ENCODE data around the gene TMEM203. TPM values are rescaled to one million over a fixed set of nuclear protein-coding genes. Genes with fewer than 3 reads are reported as not detected.
A peak's percentile ranks its signal among the peaks of the same experiment; 100 is the strongest.

The TMEM203 gene
- total and polyA plus RNA-seq, 2 of the 13 experiments (the other 11 are each of a cell fraction or from before 2014, with no cell fraction given) = 23.4 to 36.7 TPM

DNA sequence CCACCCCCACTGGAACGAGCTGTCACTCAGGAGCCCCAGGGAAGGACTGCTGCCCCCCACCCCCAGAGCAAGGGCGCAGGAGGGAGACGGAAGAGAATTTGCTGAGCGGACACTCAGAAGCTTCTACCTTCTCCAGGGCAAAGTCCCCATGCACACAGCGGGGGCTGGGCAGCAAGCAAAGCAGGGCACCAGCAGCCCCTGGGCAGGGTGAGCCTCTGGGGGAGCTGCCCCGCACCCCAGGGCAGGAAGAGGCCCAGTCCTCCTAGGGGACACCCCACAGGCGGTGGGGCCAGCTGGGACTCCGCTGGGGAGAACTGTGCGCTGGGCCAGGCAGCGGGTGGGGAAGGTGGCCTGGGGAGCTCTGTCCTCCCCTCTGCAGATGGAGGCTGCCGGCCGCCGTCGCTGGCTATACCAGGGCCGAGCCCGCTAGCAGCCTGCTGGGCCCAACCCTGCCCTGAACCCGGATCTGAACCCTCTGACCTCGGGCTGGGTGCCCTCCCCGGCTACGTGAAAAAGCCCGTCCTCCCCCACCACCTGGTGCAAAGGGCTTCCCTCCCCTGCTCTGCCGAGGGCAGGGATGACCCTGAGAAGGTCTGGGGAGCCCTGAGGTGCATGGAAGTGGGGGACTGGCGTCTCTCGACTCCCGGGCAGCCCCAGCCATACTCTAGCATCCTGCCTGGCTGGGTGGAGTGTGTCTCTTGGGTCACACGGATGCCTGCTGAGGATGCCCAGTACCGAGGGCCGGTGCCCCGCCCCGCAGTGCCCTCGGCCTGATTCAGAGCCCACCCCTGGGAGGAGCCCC is 24.7 kb upstream of the TMEM203 start (continued):
- TF ChIP-seq TIGD3 (CRISPR knock-in tag; IDR thresholded peaks at IDR 0.05; ENCODE audit: borderline replicate concordance) (no peak), ZNF124 (CRISPR knock-in tag; IDR thresholded peaks at IDR 0.05) (no peak), TEAD3 (CRISPR knock-in tag; optimal IDR thresholded peaks at IDR 0.05; ENCODE audit: borderline replicate concordance) (peak; percentile 22), KAT8 (CRISPR knock-in tag; IDR thresholded peaks at IDR 0.05) (peak; percentile 62), JARID2 (CRISPR knock-in tag; IDR thresholded peaks at IDR 0.05; ENCODE audit: insufficient replicate concordance) (no peak), ZNF282 (IDR thresholded peaks at IDR 0.05; ENCODE audit: partially characterized antibody) (no peak), ZNF468 (CRISPR knock-in tag; IDR thresholded peaks at IDR 0.05) (no peak), KDM3A (CRISPR knock-in tag; IDR thresholded peaks at IDR 0.05; ENCODE audit: low read depth) (no peak), RXRB (CRISPR knock-in tag; IDR thresholded peaks at IDR 0.05; ENCODE audit: borderline replicate concordance) (peak; percentile 7; the same call in 1 of the 2 replicates), ISL2 (CRISPR knock-in tag; IDR thresholded peaks at IDR 0.05) (peak; percentile 40), SIX1 (CRISPR knock-in tag; IDR thresholded peaks at IDR 0.05; ENCODE audit: borderline replicate concordance) (no peak; the same call in 1 of the 2 replicates), ZNF44 (CRISPR knock-in tag; IDR thresholded peaks at IDR 0.05) (0 out of 2 replicates have a peak, but pooled peaks have one; percentile 28), NFKB2 (CRISPR knock-in tag; IDR thresholded peaks at IDR 0.05; ENCODE audit: borderline replicate concordance) (no peak), TEAD2 (CRISPR knock-in tag; IDR thresholded peaks at IDR 0.05) (no peak), MAZ (IDR thresholded peaks at IDR 0.05; ENCODE audit: borderline replicate concordance, low read depth, low read length) (no peak), MAZ (CRISPR knock-in tag; IDR thresholded peaks at IDR 0.05; ENCODE audit: low read depth) (peak; percentile 47; the same call in 1 of the 2 replicates), GZF1 (CRISPR knock-in tag; IDR thresholded peaks at IDR 0.05) (no peak; the same call in 1 of the 2 replicates), ZNF549 (CRISPR knock-in tag; IDR thresholded peaks at IDR 0.05) (no peak), ZKSCAN1 (IDR thresholded peaks at IDR 0.05; ENCODE audit: low read length) (no peak), CEBPB (IDR thresholded peaks at IDR 0.05; ENCODE audit: borderline replicate concordance, low read depth, low read length) (no peak), ETV6 (CRISPR knock-in tag; conservative IDR thresholded peaks at IDR 0.05) (no peak), ATF5 (CRISPR knock-in tag; IDR thresholded peaks at IDR 0.05; ENCODE audit: low read depth) (no peak)
- TF ChIP-seq, protein P1, sequence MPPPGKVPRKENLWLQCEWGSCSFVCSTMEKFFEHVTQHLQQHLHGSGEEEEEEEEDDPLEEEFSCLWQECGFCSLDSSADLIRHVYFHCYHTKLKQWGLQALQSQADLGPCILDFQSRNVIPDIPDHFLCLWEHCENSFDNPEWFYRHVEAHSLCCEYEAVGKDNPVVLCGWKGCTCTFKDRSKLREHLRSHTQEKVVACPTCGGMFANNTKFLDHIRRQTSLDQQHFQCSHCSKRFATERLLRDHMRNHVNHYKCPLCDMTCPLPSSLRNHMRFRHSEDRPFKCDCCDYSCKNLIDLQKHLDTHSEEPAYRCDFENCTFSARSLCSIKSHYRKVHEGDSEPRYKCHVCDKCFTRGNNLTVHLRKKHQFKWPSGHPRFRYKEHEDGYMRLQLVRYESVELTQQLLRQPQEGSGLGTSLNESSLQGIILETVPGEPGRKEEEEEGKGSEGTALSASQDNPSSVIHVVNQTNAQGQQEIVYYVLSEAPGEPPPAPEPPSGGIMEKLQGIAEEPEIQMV (CRISPR knock-in tag; IDR thresholded peaks at IDR 0.05; ENCODE audit: low read depth) = peak; percentile 26; the same call in 1 of the 2 replicates
- TF ChIP-seq, protein P2, sequence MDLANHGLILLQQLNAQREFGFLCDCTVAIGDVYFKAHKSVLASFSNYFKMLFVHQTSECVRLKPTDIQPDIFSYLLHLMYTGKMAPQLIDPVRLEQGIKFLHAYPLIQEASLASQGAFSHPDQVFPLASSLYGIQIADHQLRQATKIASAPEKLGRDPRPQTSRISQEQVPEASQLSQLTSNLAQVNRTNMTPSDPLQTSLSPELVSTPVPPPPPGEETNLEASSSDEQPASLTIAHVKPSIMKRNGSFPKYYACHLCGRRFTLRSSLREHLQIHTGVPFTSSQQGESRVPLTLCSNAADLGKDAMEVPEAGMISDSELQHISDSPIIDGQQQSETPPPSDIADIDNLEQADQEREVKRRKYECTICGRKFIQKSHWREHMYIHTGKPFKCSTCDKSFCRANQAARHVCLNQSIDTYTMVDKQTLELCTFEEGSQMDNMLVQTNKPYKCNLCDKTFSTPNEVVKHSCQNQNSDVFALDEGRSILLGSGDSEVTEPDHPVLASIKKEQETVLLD (CRISPR knock-in tag; IDR thresholded peaks at IDR 0.05; ENCODE audit: low read depth) = no peak
- TF ChIP-seq, protein P3, sequence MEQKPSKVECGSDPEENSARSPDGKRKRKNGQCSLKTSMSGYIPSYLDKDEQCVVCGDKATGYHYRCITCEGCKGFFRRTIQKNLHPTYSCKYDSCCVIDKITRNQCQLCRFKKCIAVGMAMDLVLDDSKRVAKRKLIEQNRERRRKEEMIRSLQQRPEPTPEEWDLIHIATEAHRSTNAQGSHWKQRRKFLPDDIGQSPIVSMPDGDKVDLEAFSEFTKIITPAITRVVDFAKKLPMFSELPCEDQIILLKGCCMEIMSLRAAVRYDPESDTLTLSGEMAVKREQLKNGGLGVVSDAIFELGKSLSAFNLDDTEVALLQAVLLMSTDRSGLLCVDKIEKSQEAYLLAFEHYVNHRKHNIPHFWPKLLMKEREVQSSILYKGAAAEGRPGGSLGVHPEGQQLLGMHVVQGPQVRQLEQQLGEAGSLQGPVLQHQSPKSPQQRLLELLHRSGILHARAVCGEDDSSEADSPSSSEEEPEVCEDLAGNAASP (CRISPR knock-in tag; IDR thresholded peaks at IDR 0.05; ENCODE audit: borderline replicate concordance) = no peak
